Smooth muscle cell (in vitro differentiated cells): ENCODE data around the gene ZC2HC1C. TPM values are rescaled to one million over a fixed set of nuclear protein-coding genes. Genes with fewer than 3 reads are reported as not detected.

Experiments
- DNase-seq: peaks from one replicate; lab custom pipeline; 2025; ENCODE audit not compliant: unreplicated experiment; lab: John Stamatoyannopoulos, UW
- H2AFZ ChIP-seq: fragments of 200-600 bp; sonication (generic); 2 replicates; pipeline ENCODE4 v1.6.0; 2016; ENCODE audit warnings: antibody characterized with exemption, low read depth, mild to moderate bottlenecking
- H3F3A ChIP-seq: fragments of 200-600 bp; sonication (generic); 2 replicates; pipeline ENCODE4 v1.6.0; 2017; ENCODE audit warnings: antibody characterized with exemption, low read depth
- H3K27ac ChIP-seq: fragments of 200-600 bp; sonication (generic); 2 replicates; pipeline ENCODE4 v1.5.1; 2016; ENCODE audit warnings: low read depth, mild to moderate bottlenecking
- H3K27me3 ChIP-seq: fragments of 200-600 bp; sonication (generic); 2 replicates; pipeline ENCODE4 v1.6.1; 2016; ENCODE audit warnings: low read depth, mild to moderate bottlenecking
- H3K36me3 ChIP-seq: fragments of 200-600 bp; sonication (generic); 2 replicates; pipeline ENCODE4 v1.5.1; 2016; ENCODE audit warnings: low read depth
- H3K4me1 ChIP-seq: fragments of 200-600 bp; sonication (generic); 2 replicates; pipeline ENCODE4 v1.5.1; 2016; ENCODE audit warnings: low read depth
- H3K4me2 ChIP-seq: fragments of 200-600 bp; sonication (generic); 2 replicates; pipeline ENCODE4 v1.6.0; 2016; ENCODE audit warnings: mild to moderate bottlenecking
- H3K4me3 ChIP-seq: fragments of 200-600 bp; sonication (generic); 2 replicates; pipeline ENCODE4 v1.5.1; 2016; ENCODE audit warnings: mild to moderate bottlenecking
- H3K79me2 ChIP-seq: fragments of 200-600 bp; sonication (generic); 2 replicates; pipeline ENCODE4 v1.6.0; 2016; ENCODE audit warnings: low read depth, mild to moderate bottlenecking
- H3K9ac ChIP-seq: fragments of 200-600 bp; sonication (generic); 2 replicates; pipeline ENCODE4 v1.6.0; 2016; ENCODE audit warnings: low read depth
- H3K9me3 ChIP-seq: fragments of 200-600 bp; sonication (generic); replicated peaks from 2 replicates; pipeline ENCODE4 v1.5.1; 2016; ENCODE audit warnings: low read depth
- H4K20me1 ChIP-seq: fragments of 200-600 bp; sonication (generic); 2 replicates; pipeline ENCODE4 v1.6.0; 2016; ENCODE audit warnings: low read depth
- CTCF ChIP-seq: fragments of 200-600 bp; sonication (generic); IDR thresholded peaks from 2 replicates; pipeline ENCODE4 v1.5.1; 2017; ENCODE audit warnings: borderline replicate concordance, mild to moderate bottlenecking, antibody characterized with exemption; ENCODE audit not compliant: insufficient read depth, poor library complexity, severe bottlenecking
- WGBS: methylation state at CpG from one replicate; pipeline ENCODE4 v1.1.7; 2016; ENCODE audit warnings: low lambda C conversion rate; 5-methylcytosine and 5-hydroxymethylcytosine counted together
- polyA plus RNA-seq: library from polyadenylated mRNA; unstranded; fragments of >200 nt; fragmentation: Nextera tagmentation; extraction: Ambion mirVana; gene quantifications from 2 replicates; pipeline ENCODE4 v1.2.1, GENCODE V29; 2016
- total RNA-seq: library from RNA; depleted of rRNA; stranded (reverse); fragments of >200 nt; gene quantifications from 2 replicates; pipeline ENCODE4 v1.2.3, GENCODE V29; 2014

Gene ZC2HC1C
- total RNA-seq = 0.18 and 0.31 TPM in 2 replicates
- polyA plus RNA-seq = 0.53 and 2.6 TPM in 2 replicates

- peak; percentile 64 for DNase-seq
- H3K9me3 ChIP-seq = no peaks in the 10 kb centered on the region
- H3K4me3 ChIP-seq = peak within 1 kb of the TSS; percentile 58
- H4K20me1 ChIP-seq = no peaks in the 10 kb centered on the region
- no peaks in the 10 kb centered on the region for H3K27me3 ChIP-seq
- H3K4me1 ChIP-seq = peaks cover 12% of the 10 kb centered on the region
- H3K79me2 ChIP-seq = no peaks in the 10 kb centered on the region
- H3K4me2 ChIP-seq = peak within 1 kb of the TSS; percentile 92
- H3K9ac ChIP-seq = peak within 1 kb of the TSS; percentile 73
- peaks cover 3% of the 10 kb centered on the region for H3F3A ChIP-seq
- TF ChIP-seq CTCF = no peak
- H3K36me3 ChIP-seq = no peaks in the 10 kb centered on the region
- peak within 1 kb of the TSS; percentile 79 for H2AFZ ChIP-seq
- peak within 1 kb of the TSS; percentile 72 for H3K27ac ChIP-seq
- 2% methylated on average over 53 of the region's 58 CpGs for WGBS
Observed at GRCh38 chr14:75069121-75069810, at the start of gene ZC2HC1C. Gene ZC2HC1C, plus strand, starts transcription at chr14:75069641. Its CDS starts 933 bp downstream, at chr14:75070574.

- H3K9me3 ChIP-seq = no peaks in the 10 kb centered on the region
- 84% methylated on average over 8 of the region's 8 CpGs for WGBS
- H4K20me1 ChIP-seq = no peaks in the 10 kb centered on the region
- H3F3A ChIP-seq = no peaks in the 10 kb centered on the region
- H3K4me1 ChIP-seq = no peaks in the 10 kb centered on the region
- peaks cover 5% of the 10 kb centered on the region for H3K36me3 ChIP-seq
- no peak for DNase-seq
- H3K9ac ChIP-seq = no peak overlapping the region
- no peaks in the 10 kb centered on the region for H3K27me3 ChIP-seq
- H3K79me2 ChIP-seq = no peaks in the 10 kb centered on the region
- no peak overlapping the region for H3K4me3 ChIP-seq
- no peak overlapping the region for H2AFZ ChIP-seq
- TF ChIP-seq CTCF = peak; percentile 27
- no peak overlapping the region for H3K27ac ChIP-seq
- H3K4me2 ChIP-seq = no peak overlapping the region
Observed at GRCh38 chr14:75022655-75023054, 46.8 kb upstream of the ZC2HC1C start.

- Histone ChIP-seq H3K4me1 (no peaks in the 10 kb centered on the region), H3K9me3 (no peaks in the 10 kb centered on the region), H4K20me1 (no peaks in the 10 kb centered on the region), H3K27ac (no peak overlapping the region), H3K27me3 (no peaks in the 10 kb centered on the region), H3K79me2 (no peaks in the 10 kb centered on the region), H2AFZ (no peak overlapping the region), H3F3A (no peaks in the 10 kb centered on the region), H3K4me2 (no peak overlapping the region), H3K4me3 (no peak overlapping the region), H3K9ac (no peak overlapping the region), H3K36me3 (peaks cover 5% of the 10 kb centered on the region)
- no peak for TF ChIP-seq CTCF
- 88% methylated on average over 1 of the region's 1 CpG for WGBS
- no peak for DNase-seq
Observed at GRCh38 chr14:75023108-75023507, 46.3 kb upstream of the ZC2HC1C start.

- Histone ChIP-seq H2AFZ (no peak overlapping the region), H3K9me3 (no peaks in the 10 kb centered on the region), H3K79me2 (no peaks in the 10 kb centered on the region), H3F3A (no peaks in the 10 kb centered on the region), H3K9ac (no peak overlapping the region), H3K4me2 (no peak overlapping the region), H3K36me3 (no peaks in the 10 kb centered on the region), H4K20me1 (no peaks in the 10 kb centered on the region), H3K27me3 (no peaks in the 10 kb centered on the region), H3K27ac (no peak overlapping the region), H3K4me1 (no peaks in the 10 kb centered on the region), H3K4me3 (no peak overlapping the region)
- 68% methylated on average over 4 of the region's 4 CpGs for WGBS
- DNase-seq = no peak
- TF ChIP-seq CTCF = no peak
Observed at GRCh38 chr14:75025082-75025481, 44.4 kb upstream of the ZC2HC1C start.
